Peyer's patch (tissue), 4 donors: Measurements from ENCODE around the gene DHRS4L2.
A peak's percentile ranks its signal among the peaks of the same experiment; 100 is the strongest.

Source experiments
- POLR2A ChIP-seq, 2 donors: fragments of 450-650 bp; IDR thresholded peaks; one replicate each; pipeline ENCODE4 v1.5.1; 2017; ENCODE audit warnings: antibody characterized with exemption in 2 of 2, mild to moderate bottlenecking in 2 of 2, moderate library complexity in 2 of 2
- TF ChIP-seq, protein P1 (sequence below), 6 experiments: fragments of 450-650 bp in 4 of 6; fragments of 200-600 bp in 2 of 6; sonication (generic) in 1 of 6; IDR thresholded peaks; one replicate each; pipeline ENCODE4 v1.5.1; 2017 to 2019; ENCODE audit warnings: antibody characterized with exemption in 6 of 6, mild to moderate bottlenecking in 3 of 6, moderate library complexity in 1 of 6

DNA sequence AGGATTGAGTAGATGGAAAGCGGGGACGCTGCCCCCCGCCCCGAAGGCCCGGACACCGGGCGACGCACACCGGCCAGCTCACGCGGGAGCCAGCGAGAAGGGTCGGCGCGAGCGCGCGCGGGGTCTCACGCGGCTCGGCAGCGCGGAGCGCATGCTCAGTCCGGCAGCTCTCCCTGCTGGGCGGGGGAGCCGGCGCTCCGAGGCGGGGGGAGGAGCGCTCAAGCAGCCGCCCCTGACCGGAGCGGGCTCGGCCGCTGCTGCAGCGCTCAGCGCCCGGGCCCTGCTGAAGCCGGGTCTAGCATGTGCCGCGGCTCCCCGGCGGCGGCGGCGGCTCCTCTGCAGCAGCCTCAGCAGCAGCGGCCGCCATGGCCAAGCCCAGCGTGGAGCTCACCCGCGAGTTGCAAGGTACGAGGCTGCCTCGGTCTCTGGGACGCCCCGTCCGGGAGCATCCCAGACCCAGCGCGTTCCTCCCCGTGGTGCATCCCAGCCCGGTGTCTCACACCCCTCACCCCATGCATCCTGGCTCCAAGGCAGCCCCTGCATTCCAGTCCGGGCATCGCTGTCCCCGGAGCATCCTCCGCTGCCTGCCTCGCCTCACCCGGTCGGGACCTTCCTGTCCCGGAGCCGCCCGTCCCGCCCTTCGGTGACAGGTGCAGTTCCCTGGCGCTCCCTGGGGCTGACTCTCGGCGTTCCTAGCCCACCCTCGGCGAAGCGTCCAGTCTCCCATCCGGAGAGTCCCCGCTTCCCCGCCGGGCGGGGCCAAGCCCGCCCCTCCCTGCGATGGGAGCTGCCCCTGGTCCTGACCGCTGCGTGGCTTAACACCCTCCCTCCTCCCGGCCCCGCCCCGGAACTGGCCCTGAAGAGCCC, 63.3 kb downstream of the DHRS4L2 start, which contains the start of gene CARMIL3:
- TF ChIP-seq, protein P1, sequence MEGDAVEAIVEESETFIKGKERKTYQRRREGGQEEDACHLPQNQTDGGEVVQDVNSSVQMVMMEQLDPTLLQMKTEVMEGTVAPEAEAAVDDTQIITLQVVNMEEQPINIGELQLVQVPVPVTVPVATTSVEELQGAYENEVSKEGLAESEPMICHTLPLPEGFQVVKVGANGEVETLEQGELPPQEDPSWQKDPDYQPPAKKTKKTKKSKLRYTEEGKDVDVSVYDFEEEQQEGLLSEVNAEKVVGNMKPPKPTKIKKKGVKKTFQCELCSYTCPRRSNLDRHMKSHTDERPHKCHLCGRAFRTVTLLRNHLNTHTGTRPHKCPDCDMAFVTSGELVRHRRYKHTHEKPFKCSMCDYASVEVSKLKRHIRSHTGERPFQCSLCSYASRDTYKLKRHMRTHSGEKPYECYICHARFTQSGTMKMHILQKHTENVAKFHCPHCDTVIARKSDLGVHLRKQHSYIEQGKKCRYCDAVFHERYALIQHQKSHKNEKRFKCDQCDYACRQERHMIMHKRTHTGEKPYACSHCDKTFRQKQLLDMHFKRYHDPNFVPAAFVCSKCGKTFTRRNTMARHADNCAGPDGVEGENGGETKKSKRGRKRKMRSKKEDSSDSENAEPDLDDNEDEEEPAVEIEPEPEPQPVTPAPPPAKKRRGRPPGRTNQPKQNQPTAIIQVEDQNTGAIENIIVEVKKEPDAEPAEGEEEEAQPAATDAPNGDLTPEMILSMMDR (IDR thresholded peaks at IDR 0.05): peak in 2 of 6 experiments; percentile 18 to 22
- peak in 1 of 2 donors; percentile 9 for TF ChIP-seq POLR2A (IDR thresholded peaks at IDR 0.05)
